H1 (cell line): ENCODE data around the gene CEMP1. TPM values are rescaled to one million over a fixed set of nuclear protein-coding genes. Genes with fewer than 3 reads are reported as not detected.

ENCODE experiments used
- CTCF ChIA-PET: fragments of 300-600 bp; sonication (Branson Sonifier 250); formaldehyde crosslinking; loops from one replicate; lab custom pipeline; 2021; ENCODE audit not compliant: partially characterized antibody; lab: Charles Lee
- POLR2A ChIA-PET: fragments of 300-600 bp; sonication (Branson Sonifier 250); formaldehyde crosslinking; loops from one replicate; lab custom pipeline; 2021; ENCODE audit warnings: inconsistent platforms; ENCODE audit not compliant: partially characterized antibody; lab: Charles Lee
- DNase-seq, 2 experiments: peaks; one replicate each; pipeline versions ENCODE4 v3.0.0 to v3.0.0-alpha.2; 2010 to 2022; ENCODE audit warnings: low spot score in 2 of 2, low read depth in 1 of 2, mixed read lengths in 1 of 2
- FAIRE-seq: peaks from 2 replicates; lab custom pipeline; 2011; peaks lifted over from hg19 to GRCh38; lab: Jason Lieb, UNC
- H2AFZ ChIP-seq: 2 replicates; pipeline ENCODE4 v1.8.1; 2012; ENCODE audit warnings: low read length, inconsistent platforms
- H2AK5ac ChIP-seq: 2 replicates; pipeline ENCODE4 v1.6.1; 2013; ENCODE audit warnings: low read depth, low read length
- H2BK120ac ChIP-seq: replicated peaks from 2 replicates; pipeline ENCODE3; 2013; ENCODE audit warnings: low read depth, low read length, inconsistent platforms
- H2BK12ac ChIP-seq: 2 replicates; pipeline ENCODE4 v1.6.1; 2013; ENCODE audit warnings: low read depth, low read length
- H2BK15ac ChIP-seq: 2 replicates; pipeline ENCODE4 v1.6.1; 2013; ENCODE audit warnings: low read length
- H2BK20ac ChIP-seq: 2 replicates; pipeline ENCODE4 v1.6.1; 2013; ENCODE audit warnings: low read length
- H2BK5ac ChIP-seq: 2 replicates; pipeline ENCODE4 v1.6.1; 2013; ENCODE audit warnings: low read depth, low read length
- H3K14ac ChIP-seq: 2 replicates; pipeline ENCODE4 v1.6.1; 2013; ENCODE audit warnings: inconsistent platforms; ENCODE audit not compliant: insufficient read length
- H3K18ac ChIP-seq: 2 replicates; pipeline ENCODE4 v1.6.1; 2013; ENCODE audit warnings: low read length; ENCODE audit errors: extremely low read depth
- H3K23ac ChIP-seq: 2 replicates; pipeline ENCODE4 v1.6.1; 2013; ENCODE audit warnings: inconsistent platforms; ENCODE audit not compliant: insufficient read length
- H3K23me2 ChIP-seq: 2 replicates; pipeline ENCODE4 v1.6.1; 2013; ENCODE audit warnings: low read depth, low read length
- H3K27ac ChIP-seq: 2 replicates; pipeline ENCODE4 v1.6.1; 2011; ENCODE audit warnings: low read depth, low read length, inconsistent platforms
- H3K27me3 ChIP-seq, 4 experiments: replicated peaks in 1 of 4; 1 replicate in 1 of 4; 2 replicates in 3 of 4; pipeline versions ENCODE4 v1.6.1 to v1.8.1; 2011 to 2013; ENCODE audit warnings: low read length in 3 of 4, mild to moderate bottlenecking in 3 of 4, inconsistent platforms in 2 of 4, mixed read lengths in 2 of 4, moderate library complexity in 1 of 4; ENCODE audit not compliant: control insufficient read depth in 3 of 4, insufficient read depth in 3 of 4; ENCODE audit errors: extremely low read depth in 1 of 4
- H3K36me3 ChIP-seq, 4 experiments: 2 replicates each; pipeline versions ENCODE4 v1.6.1 to v1.8.1; 2011 to 2013; ENCODE audit warnings: mild to moderate bottlenecking in 4 of 4, low read length in 3 of 4, moderate library complexity in 2 of 4, control low read depth in 1 of 4, inconsistent platforms in 1 of 4; ENCODE audit not compliant: insufficient read depth in 4 of 4, control insufficient read depth in 2 of 4
- H3K4ac ChIP-seq: replicated peaks from 2 replicates; pipeline ENCODE3; 2013; ENCODE audit warnings: low read length, low read depth, mixed read lengths, inconsistent platforms; ENCODE audit not compliant: insufficient read length
- H3K4me1 ChIP-seq, 4 experiments: replicated peaks in 1 of 4; 1 replicate in 1 of 4; 2 replicates in 3 of 4; pipeline versions ENCODE4 v1.6.1 to v1.8.1; 2011 to 2013; ENCODE audit warnings: low read length in 3 of 4, inconsistent platforms in 2 of 4, mixed read lengths in 1 of 4; ENCODE audit not compliant: insufficient read depth in 4 of 4, control insufficient read depth in 3 of 4
- H3K4me2 ChIP-seq, 2 experiments: 2 replicates each; pipeline versions ENCODE4 v1.6.1 to v1.8.1; 2011 to 2013; ENCODE audit warnings: low read depth in 2 of 2, low read length in 2 of 2, control low read depth in 1 of 2, inconsistent platforms in 1 of 2, mild to moderate bottlenecking in 1 of 2; ENCODE audit not compliant: insufficient read depth in 1 of 2
- H3K4me3 ChIP-seq, 4 experiments: fragments of 200-600, 300-600 bp in 1 of 4; sonication (generic), shearing (Covaris generic), sonication (Bioruptor Twin) in 1 of 4; 2 replicates each; pipeline versions ENCODE4 v1.5.1 to v1.8.1; 2011 to 2016; ENCODE audit warnings: low read length in 4 of 4, low read depth in 3 of 4, control low read depth in 2 of 4, inconsistent platforms in 2 of 4, mild to moderate bottlenecking in 2 of 4, mixed read lengths in 1 of 4, moderate library complexity in 1 of 4; ENCODE audit not compliant: insufficient read depth in 2 of 4; ENCODE audit errors: extremely low read depth in 1 of 4
- H3K56ac ChIP-seq: replicated peaks from 2 replicates; pipeline ENCODE3; 2013; ENCODE audit warnings: low read depth, mild to moderate bottlenecking, mixed read lengths, low read length, inconsistent platforms; ENCODE audit not compliant: insufficient read length
- H3K79me1 ChIP-seq: 2 replicates; pipeline ENCODE4 v1.6.1; 2013; ENCODE audit warnings: low read depth, low read length, control low read depth
- H3K79me2 ChIP-seq, 2 experiments: 2 replicates each; pipeline versions ENCODE4 v1.6.1 to v1.8.1; 2012 to 2013; ENCODE audit warnings: low read length in 2 of 2, mild to moderate bottlenecking in 2 of 2, inconsistent platforms in 1 of 2; ENCODE audit not compliant: insufficient read depth in 2 of 2, control insufficient read depth in 1 of 2
- H3K9ac ChIP-seq, 4 experiments: replicated peaks in 1 of 4; 1 replicate in 1 of 4; 2 replicates in 3 of 4; pipeline versions ENCODE4 v1.6.1 to v1.8.1; 2011 to 2013; ENCODE audit warnings: low read depth in 3 of 4, low read length in 3 of 4, control low read depth in 2 of 4, mild to moderate bottlenecking in 2 of 4, moderate library complexity in 2 of 4, inconsistent platforms in 1 of 4; ENCODE audit errors: extremely low read depth in 1 of 4
- H3K9me3 ChIP-seq, 2 experiments: 2 replicates each; pipeline versions ENCODE4 v1.6.1 to v1.8.1; 2012 to 2013; ENCODE audit warnings: mild to moderate bottlenecking in 2 of 2, moderate library complexity in 2 of 2, control low read depth in 1 of 2, inconsistent platforms in 1 of 2, low read depth in 1 of 2, low read length in 1 of 2, mixed read lengths in 1 of 2; ENCODE audit not compliant: insufficient read depth in 2 of 2
- H4K20me1 ChIP-seq, 2 experiments: replicated peaks in 1 of 2; 2 replicates each; pipeline versions ENCODE3 to v1.8.1; 2011 to 2013; ENCODE audit warnings: inconsistent platforms in 2 of 2, low read length in 2 of 2, mild to moderate bottlenecking in 1 of 2; ENCODE audit not compliant: insufficient read depth in 2 of 2, control insufficient read depth in 1 of 2
- H4K5ac ChIP-seq: 2 replicates; pipeline ENCODE4 v1.6.1; 2013; ENCODE audit warnings: low read length, low read depth, mixed read lengths, inconsistent platforms; ENCODE audit not compliant: insufficient read length
- H4K8ac ChIP-seq: 2 replicates; pipeline ENCODE4 v1.8.0; 2013; ENCODE audit warnings: mild to moderate bottlenecking, moderate library complexity, low read length, inconsistent platforms; ENCODE audit not compliant: insufficient read depth; ENCODE audit errors: extremely low read depth
- H4K91ac ChIP-seq: replicated peaks from 2 replicates; pipeline ENCODE3; 2013; ENCODE audit warnings: low read length, mixed read lengths, inconsistent platforms; ENCODE audit not compliant: insufficient read length
- BACH1 ChIP-seq: IDR thresholded peaks from 2 replicates; pipeline ENCODE4 v1.6.1; 2012; ENCODE audit warnings: low read length, improper control_type of control experiment
- BCL11A ChIP-seq, 2 experiments: IDR thresholded peaks; one replicate each; pipeline ENCODE4 v1.6.1; 2011; ENCODE audit warnings: low read depth in 2 of 2, low read length in 2 of 2, mild to moderate bottlenecking in 2 of 2
- CBX8 ChIP-seq: fragments of 300-800, 300-1000 bp; sonication (generic); IDR thresholded peaks from 2 replicates; pipeline ENCODE4 v1.7.1; 2016; ENCODE audit warnings: low read depth, low read length, borderline replicate concordance
- KDM1A ChIP-seq: fragments of 200-600, 300-600 bp; sonication (generic); IDR thresholded peaks from 2 replicates; pipeline ENCODE4 v1.7.1; 2016; ENCODE audit warnings: mild to moderate bottlenecking, low read length, borderline replicate concordance
- MAFK ChIP-seq: IDR thresholded peaks from 2 replicates; pipeline ENCODE4 v1.6.1; 2012; ENCODE audit warnings: low read depth, mild to moderate bottlenecking, improper control_type of control experiment, low read length
- SUZ12 ChIP-seq: fragments of 200-600 bp; sonication (generic); IDR thresholded peaks from 2 replicates; pipeline ENCODE4 v1.6.1; 2012; ENCODE audit warnings: mild to moderate bottlenecking, inconsistent platforms, low read length, moderate library complexity, mixed read lengths
- TAF7 ChIP-seq: optimal IDR thresholded peaks from 2 replicates; pipeline ENCODE3; 2011; ENCODE audit warnings: low read depth, mild to moderate bottlenecking, inconsistent platforms, low read length, moderate library complexity, borderline replicate concordance
- WGBS, 2 experiments: shearing (Covaris generic) in 1 of 2; methylation state at CpG; one replicate each; pipeline versions ENCODE4 v1.1.6 to v1.1.7; 2013 to 2015; ENCODE audit warnings: low lambda C conversion rate in 2 of 2, mixed read lengths in 2 of 2, inconsistent platforms in 1 of 2, low coverage in 1 of 2, missing lambda C conversion rate in 1 of 2; ENCODE audit not compliant: insufficient replicate concordance in 2 of 2, insufficient coverage in 1 of 2, insufficient read length in 1 of 2; ENCODE audit errors: extremely low coverage in 1 of 2, missing lambda C conversion rate in 1 of 2; 5-methylcytosine and 5-hydroxymethylcytosine counted together
- polyA plus RNA-seq, 7 experiments: library from polyadenylated mRNA; depleted of rRNA in 3 of 7; stranded (reverse) in 5 of 7; unstranded in 2 of 7; fragments of >200 nt in 5 of 7; fragments of 200-250 nt in 2 of 7; gene quantifications; 1 replicate in 5 of 7; 2 replicates in 1 of 7; 4 replicates in 1 of 7; pipeline versions ENCODE4 v1.2.1 to v1.2.3, GENCODE V29; 2011 to 2013; ENCODE audit warnings: missing spikeins in 2 of 7, mixed read lengths in 2 of 7
- total RNA-seq: library from RNA; stranded (reverse); fragmentation: NEBNext Ultra II Directional; extraction: Animal tissue kit (Norgen Biotek cat#: 25700); gene quantifications from 2 replicates; pipeline ENCODE4 v1.2.1, GENCODE V29; 2021
- TF ChIP-seq, protein P1 (sequence below), 3 experiments: IDR thresholded peaks; 1 replicate in 2 of 3; 2 replicates in 1 of 3; pipeline versions ENCODE4 v1.5.1 to v1.6.1; 2011; ENCODE audit warnings: low read length in 3 of 3, mild to moderate bottlenecking in 3 of 3, inconsistent platforms in 2 of 3, low read depth in 1 of 3, moderate library complexity in 1 of 3; ENCODE audit not compliant: insufficient read depth in 1 of 3; ENCODE audit errors: control extremely low read depth in 1 of 3
- TF ChIP-seq, protein P2 (sequence below): IDR thresholded peaks from 2 replicates; pipeline ENCODE4 v1.6.1; 2012; ENCODE audit warnings: inconsistent platforms

The CEMP1 gene
- total and polyA plus RNA-seq, 2 of the 8 experiments (the other 6 are each of a cell fraction or from before 2014, with no cell fraction given): not detected

- peaks cover 2 to 10% of the 10 kb centered on the region in 2 experiments for H4K20me1 ChIP-seq
- no peak overlapping the region for H3K27ac ChIP-seq
- H3K14ac ChIP-seq: no peak overlapping the region
- H2BK15ac ChIP-seq: no peak overlapping the region
- no peak overlapping the region for H3K18ac ChIP-seq
- H2BK120ac ChIP-seq: no peak overlapping the region
- POLR2A ChIA-PET: interaction anchor here (1.2 to 7.6 kb wide), 4 partner anchors 6 to 13 kb away, joined by 3 to 108 read pairs (median 13); partner anchors contain the start of genes ATP6V0C and CEMP1
- CTCF ChIA-PET: interaction anchor here (0.6 to 1.7 kb wide), 3 partner anchors 8 to 250 kb away, joined by 3 read pairs; no protein-coding TSS in a partner anchor
- no peak overlapping the region for H4K8ac ChIP-seq
- H3K56ac ChIP-seq: no peak overlapping the region
- peaks cover 7 to 24% (median 16%) of the 10 kb centered on the region in 4 experiments for H3K36me3 ChIP-seq
- no peak overlapping the region for H3K9ac ChIP-seq
- no peak overlapping the region for H2AFZ ChIP-seq
- H4K5ac ChIP-seq: no peak overlapping the region
- no peak overlapping the region for H4K91ac ChIP-seq
- no peaks in the 10 kb centered on the region for H3K27me3 ChIP-seq
- H3K23ac ChIP-seq: no peak overlapping the region
- H2BK5ac ChIP-seq: no peak overlapping the region
- H2BK12ac ChIP-seq: no peak overlapping the region
- H3K79me1 ChIP-seq: peaks cover 5% of the 10 kb centered on the region
- FAIRE-seq (no peak), DNase-seq (no peak)
- H3K4ac ChIP-seq: no peak overlapping the region
- peaks cover 0 to 6% (median 1%) of the 10 kb centered on the region in 4 experiments; a peak in 3 of 7 replicates for H3K4me1 ChIP-seq
- H2AK5ac ChIP-seq: no peak overlapping the region
- WGBS, 2 experiments: 89% methylated on average over 9 of the region's 9 CpGs; no CpG with 5 or more reads in 1 of the 2 experiments
- peaks cover 5% of the 10 kb centered on the region; the same call in 1 of the 2 replicates for H3K23me2 ChIP-seq
- no peaks in the 10 kb centered on the region for H3K9me3 ChIP-seq
- H2BK20ac ChIP-seq: no peak overlapping the region
- peaks cover 0 to 8% of the 10 kb centered on the region in 2 experiments; a peak in 1 of 4 replicates for H3K79me2 ChIP-seq
- H3K4me3 ChIP-seq: no peak overlapping the region
- no peak overlapping the region for H3K4me2 ChIP-seq
- TF ChIP-seq MAFK (no peak), TAF7 (no peak), SUZ12 (no peak), BACH1 (no peak), CBX8 (no peak), KDM1A (no peak), BCL11A (IDR thresholded peaks at IDR 0.05; ENCODE audit: low read depth in 2 of 2, low read length in 2 of 2) (no peak)
- TF ChIP-seq, protein P1, sequence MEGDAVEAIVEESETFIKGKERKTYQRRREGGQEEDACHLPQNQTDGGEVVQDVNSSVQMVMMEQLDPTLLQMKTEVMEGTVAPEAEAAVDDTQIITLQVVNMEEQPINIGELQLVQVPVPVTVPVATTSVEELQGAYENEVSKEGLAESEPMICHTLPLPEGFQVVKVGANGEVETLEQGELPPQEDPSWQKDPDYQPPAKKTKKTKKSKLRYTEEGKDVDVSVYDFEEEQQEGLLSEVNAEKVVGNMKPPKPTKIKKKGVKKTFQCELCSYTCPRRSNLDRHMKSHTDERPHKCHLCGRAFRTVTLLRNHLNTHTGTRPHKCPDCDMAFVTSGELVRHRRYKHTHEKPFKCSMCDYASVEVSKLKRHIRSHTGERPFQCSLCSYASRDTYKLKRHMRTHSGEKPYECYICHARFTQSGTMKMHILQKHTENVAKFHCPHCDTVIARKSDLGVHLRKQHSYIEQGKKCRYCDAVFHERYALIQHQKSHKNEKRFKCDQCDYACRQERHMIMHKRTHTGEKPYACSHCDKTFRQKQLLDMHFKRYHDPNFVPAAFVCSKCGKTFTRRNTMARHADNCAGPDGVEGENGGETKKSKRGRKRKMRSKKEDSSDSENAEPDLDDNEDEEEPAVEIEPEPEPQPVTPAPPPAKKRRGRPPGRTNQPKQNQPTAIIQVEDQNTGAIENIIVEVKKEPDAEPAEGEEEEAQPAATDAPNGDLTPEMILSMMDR (IDR thresholded peaks at IDR 0.05; ENCODE audit: control extremely low read depth in 1 of 3, insufficient read depth in 1 of 3, low read depth in 1 of 3, low read length in 3 of 3): no peak
- TF ChIP-seq, protein P2, sequence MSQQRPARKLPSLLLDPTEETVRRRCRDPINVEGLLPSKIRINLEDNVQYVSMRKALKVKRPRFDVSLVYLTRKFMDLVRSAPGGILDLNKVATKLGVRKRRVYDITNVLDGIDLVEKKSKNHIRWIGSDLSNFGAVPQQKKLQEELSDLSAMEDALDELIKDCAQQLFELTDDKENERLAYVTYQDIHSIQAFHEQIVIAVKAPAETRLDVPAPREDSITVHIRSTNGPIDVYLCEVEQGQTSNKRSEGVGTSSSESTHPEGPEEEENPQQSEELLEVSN: no peak
These were observed 6.8 kb downstream of the CEMP1 start for GRCh38 chr16:2524339-2524938.
